Esophagus muscularis mucosa (tissue), 4 donors: ENCODE data around the gene TPM4. TPM values are rescaled to one million over a fixed set of nuclear protein-coding genes. Genes with fewer than 3 reads are reported as not detected.
"Not testable (repeated sequence)": the region's sequence is repeated elsewhere in the genome, so short reads cannot be mapped to it uniquely, and the experiment has no call there.

Experiments
- DNase-seq: peaks from one replicate; pipeline ENCODE4 v3.0.0-alpha.2; 2017; ENCODE audit errors: extremely low spot score
- H3K27ac ChIP-seq, 4 donors: fragments of 200-600 bp; sonication (generic); replicated peaks in 1 of 4; 1 replicate in 3 of 4; 2 replicates in 1 of 4; pipeline ENCODE4 v1.5.1; 2016 to 2019; ENCODE audit warnings: mild to moderate bottlenecking in 1 of 4
- H3K27me3 ChIP-seq, 4 donors: fragments of 200-600 bp; sonication (generic); one replicate each; pipeline versions ENCODE4 v1.5.1 to v1.6.0; 2016 to 2019
- H3K36me3 ChIP-seq, 4 donors: fragments of 200-600 bp; sonication (generic); one replicate each; pipeline ENCODE4 v1.5.1; 2016 to 2019
- H3K4me1 ChIP-seq, 4 donors: fragments of 200-600 bp; sonication (generic); one replicate each; pipeline ENCODE4 v1.5.1; 2016 to 2019
- H3K4me3 ChIP-seq, 4 donors: fragments of 200-600 bp; sonication (generic); 1 replicate in 2 of 4; 2 replicates in 2 of 4; pipeline ENCODE4 v1.5.1; 2016 to 2019; ENCODE audit warnings: mild to moderate bottlenecking in 4 of 4, moderate library complexity in 1 of 4
- H3K9me3 ChIP-seq, 4 donors: fragments of 200-600 bp; sonication (generic); 1 replicate in 3 of 4; 2 replicates in 1 of 4; pipeline ENCODE4 v1.5.1; 2016 to 2019
- EP300 ChIP-seq: sonication (generic); formaldehyde crosslinking; IDR thresholded peaks from one replicate; pipeline ENCODE4 v1.6.1; 2017; ENCODE audit warnings: antibody characterized with exemption
- POLR2A ChIP-seq: fragments of 450-650 bp; IDR thresholded peaks from one replicate; pipeline ENCODE4 v1.6.1; 2017; ENCODE audit warnings: antibody characterized with exemption, moderate library complexity, mild to moderate bottlenecking, low read depth
- POLR2AphosphoS5 ChIP-seq, 2 donors: sonication (generic); formaldehyde crosslinking; IDR thresholded peaks; one replicate each; pipeline ENCODE4 v1.6.1; 2017; ENCODE audit warnings: antibody characterized with exemption in 2 of 2
- WGBS: methylation state at CpG from one replicate; pipeline ENCODE4 v1.1.5; 2018; 5-methylcytosine and 5-hydroxymethylcytosine counted together
- intact Hi-C: fragments of 100-400 bp; cut with DNase I; formaldehyde crosslinking; loops from one replicate; pipeline ENCODE4 v1.15.1; 2023
- total RNA-seq, 4 donors: library from RNA; depleted of rRNA; stranded (reverse); fragments of >200 nt; gene quantifications; one replicate each; pipeline versions ENCODE4 v1.1.0 to v1.2.1, GENCODE V29; 2016
- TF ChIP-seq, protein P1 (sequence below), 3 experiments: fragments of 200-600 bp in 2 of 3; fragments of 450-650 bp in 1 of 3; sonication (generic) in 2 of 3; IDR thresholded peaks; one replicate each; pipeline ENCODE4 v1.5.1; 2017 to 2019; ENCODE audit warnings: antibody characterized with exemption in 3 of 3, mild to moderate bottlenecking in 2 of 3, moderate library complexity in 1 of 3

Gene TPM4
- total RNA-seq, 4 donors from 2014 or later: 378 to 445 (median 414) TPM

DNA sequence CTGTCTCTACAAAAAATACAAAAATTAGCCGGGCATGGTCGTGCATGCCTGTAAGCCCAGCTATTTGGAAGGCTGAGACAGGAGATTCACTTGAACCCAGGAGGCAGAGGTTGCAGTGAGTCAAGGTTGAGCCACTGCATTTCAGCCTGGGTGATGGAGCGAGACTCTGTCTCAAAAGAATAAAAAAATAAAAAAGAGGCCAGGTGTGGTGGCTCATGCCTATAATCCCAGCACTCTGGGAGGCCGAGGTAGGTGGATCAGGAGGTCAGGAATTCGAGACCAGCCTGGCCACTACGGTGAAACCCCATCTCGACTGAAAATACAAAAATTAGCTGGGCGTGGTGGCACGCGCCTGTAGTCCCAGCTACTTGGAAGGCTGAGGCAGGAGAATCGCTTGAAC is 11.1 kb downstream of the TPM4 start:
- H3K27me3 ChIP-seq, DNase-seq, H3K4me3 ChIP-seq, intact Hi-C loops, H3K9me3 ChIP-seq: not testable (repeated sequence)
- peaks cover 46 to 92% (median 85%) of the 10 kb centered on the region in 4 donors for H3K4me1 ChIP-seq
- peaks cover 91 to 100% (median 100%) of the 10 kb centered on the region in 4 donors for H3K36me3 ChIP-seq
- TF ChIP-seq POLR2AphosphoS5 (IDR thresholded peaks at IDR 0.05): peak in 1 of 2 donors; percentile 13
- H3K27ac ChIP-seq: peak overlapping the region; percentile 97 to 100 (median 100)
- 69% methylated on average over 11 of the region's 11 CpGs for WGBS

DNA sequence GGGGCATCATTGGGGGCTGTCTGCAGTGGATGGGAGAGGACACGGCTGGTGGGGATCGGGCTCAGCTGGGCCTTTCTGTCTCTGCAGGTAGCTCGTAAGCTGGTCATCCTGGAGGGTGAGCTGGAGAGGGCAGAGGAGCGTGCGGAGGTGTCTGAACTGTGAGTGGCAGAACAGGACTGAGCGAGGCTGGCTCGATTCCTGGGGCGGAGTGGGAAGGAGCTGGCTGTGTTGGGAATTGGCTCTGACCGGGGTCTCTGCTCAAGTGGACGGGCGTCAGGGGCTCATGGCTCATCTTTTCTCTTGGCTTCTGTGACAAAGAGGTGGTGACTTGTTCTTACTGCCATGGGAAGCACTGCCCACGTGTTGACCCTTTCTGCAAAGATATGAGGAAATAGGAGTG is 11.6 kb downstream of the TPM4 start:
- Histone ChIP-seq H3K4me3 (no peak overlapping the region), H3K4me1 (peaks cover 42 to 92% (median 84%) of the 10 kb centered on the region in 4 donors), H3K36me3 (peaks cover 91 to 100% (median 100%) of the 10 kb centered on the region in 4 donors), H3K9me3 (no peaks in the 10 kb centered on the region), H3K27me3 (no peaks in the 10 kb centered on the region), H3K27ac (peak overlapping the region; percentile 97 to 100 (median 100))
- peak; percentile 91 for DNase-seq
- WGBS: 62% methylated on average over 12 of the region's 12 CpGs
- intact Hi-C loops: no loop called here
- TF ChIP-seq POLR2AphosphoS5 (IDR thresholded peaks at IDR 0.05) (peak in 1 of 2 donors; percentile 3), POLR2A (no peak), EP300 (no peak)
- TF ChIP-seq, protein P1, sequence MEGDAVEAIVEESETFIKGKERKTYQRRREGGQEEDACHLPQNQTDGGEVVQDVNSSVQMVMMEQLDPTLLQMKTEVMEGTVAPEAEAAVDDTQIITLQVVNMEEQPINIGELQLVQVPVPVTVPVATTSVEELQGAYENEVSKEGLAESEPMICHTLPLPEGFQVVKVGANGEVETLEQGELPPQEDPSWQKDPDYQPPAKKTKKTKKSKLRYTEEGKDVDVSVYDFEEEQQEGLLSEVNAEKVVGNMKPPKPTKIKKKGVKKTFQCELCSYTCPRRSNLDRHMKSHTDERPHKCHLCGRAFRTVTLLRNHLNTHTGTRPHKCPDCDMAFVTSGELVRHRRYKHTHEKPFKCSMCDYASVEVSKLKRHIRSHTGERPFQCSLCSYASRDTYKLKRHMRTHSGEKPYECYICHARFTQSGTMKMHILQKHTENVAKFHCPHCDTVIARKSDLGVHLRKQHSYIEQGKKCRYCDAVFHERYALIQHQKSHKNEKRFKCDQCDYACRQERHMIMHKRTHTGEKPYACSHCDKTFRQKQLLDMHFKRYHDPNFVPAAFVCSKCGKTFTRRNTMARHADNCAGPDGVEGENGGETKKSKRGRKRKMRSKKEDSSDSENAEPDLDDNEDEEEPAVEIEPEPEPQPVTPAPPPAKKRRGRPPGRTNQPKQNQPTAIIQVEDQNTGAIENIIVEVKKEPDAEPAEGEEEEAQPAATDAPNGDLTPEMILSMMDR (IDR thresholded peaks at IDR 0.05): no peak

DNA sequence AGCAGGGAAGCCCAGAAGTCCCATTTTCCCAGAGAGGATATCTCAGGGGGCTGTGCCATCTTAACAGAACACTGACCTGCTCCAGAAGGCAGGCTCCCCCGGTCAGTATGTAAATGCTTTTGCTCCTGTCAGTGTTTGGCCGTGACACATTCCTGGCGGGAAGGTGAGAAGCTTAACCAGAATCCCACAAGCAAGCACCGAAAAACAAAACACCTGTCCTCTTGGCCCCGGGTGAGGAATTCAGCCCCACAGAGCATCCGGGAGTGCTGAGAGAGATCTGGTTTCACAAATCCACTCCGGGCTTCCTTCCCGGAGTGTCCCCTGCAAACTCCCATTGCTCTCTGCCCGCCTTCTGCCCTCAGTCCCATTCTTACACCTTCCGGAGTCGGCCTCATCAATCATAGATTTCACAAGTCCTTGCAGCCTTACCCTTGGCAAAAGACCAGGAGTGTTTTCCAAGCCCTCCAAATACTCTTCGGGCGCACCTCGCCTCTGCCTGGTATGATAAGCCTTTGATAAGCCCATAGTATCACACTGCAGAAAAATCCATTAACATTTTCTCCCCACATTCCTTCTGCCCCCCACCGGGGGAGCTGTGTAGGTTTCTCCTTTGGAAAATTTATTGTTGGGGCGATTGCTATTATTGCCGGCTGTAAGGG is 12.2 kb downstream of the TPM4 start:
- DNase-seq: peak; percentile 85
- H3K27ac ChIP-seq: peak overlapping the region; percentile 97 to 100 (median 100)
- H3K36me3 ChIP-seq: peaks cover 91 to 100% (median 100%) of the 10 kb centered on the region in 4 donors
- H3K9me3 ChIP-seq: no peaks in the 10 kb centered on the region
- H3K4me1 ChIP-seq: peaks cover 37 to 91% (median 83%) of the 10 kb centered on the region in 4 donors
- TF ChIP-seq POLR2AphosphoS5 (IDR thresholded peaks at IDR 0.05): peak; percentile 41 to 68
- TF ChIP-seq, protein P1 (IDR thresholded peaks at IDR 0.05): peak in 1 of 3 experiments; percentile 4
- no peak for TF ChIP-seq EP300
- H3K4me3 ChIP-seq: no peak overlapping the region
- intact Hi-C loops: no loop called here
- H3K27me3 ChIP-seq: no peaks in the 10 kb centered on the region
- 46% methylated on average over 17 of the region's 17 CpGs for WGBS

DNA sequence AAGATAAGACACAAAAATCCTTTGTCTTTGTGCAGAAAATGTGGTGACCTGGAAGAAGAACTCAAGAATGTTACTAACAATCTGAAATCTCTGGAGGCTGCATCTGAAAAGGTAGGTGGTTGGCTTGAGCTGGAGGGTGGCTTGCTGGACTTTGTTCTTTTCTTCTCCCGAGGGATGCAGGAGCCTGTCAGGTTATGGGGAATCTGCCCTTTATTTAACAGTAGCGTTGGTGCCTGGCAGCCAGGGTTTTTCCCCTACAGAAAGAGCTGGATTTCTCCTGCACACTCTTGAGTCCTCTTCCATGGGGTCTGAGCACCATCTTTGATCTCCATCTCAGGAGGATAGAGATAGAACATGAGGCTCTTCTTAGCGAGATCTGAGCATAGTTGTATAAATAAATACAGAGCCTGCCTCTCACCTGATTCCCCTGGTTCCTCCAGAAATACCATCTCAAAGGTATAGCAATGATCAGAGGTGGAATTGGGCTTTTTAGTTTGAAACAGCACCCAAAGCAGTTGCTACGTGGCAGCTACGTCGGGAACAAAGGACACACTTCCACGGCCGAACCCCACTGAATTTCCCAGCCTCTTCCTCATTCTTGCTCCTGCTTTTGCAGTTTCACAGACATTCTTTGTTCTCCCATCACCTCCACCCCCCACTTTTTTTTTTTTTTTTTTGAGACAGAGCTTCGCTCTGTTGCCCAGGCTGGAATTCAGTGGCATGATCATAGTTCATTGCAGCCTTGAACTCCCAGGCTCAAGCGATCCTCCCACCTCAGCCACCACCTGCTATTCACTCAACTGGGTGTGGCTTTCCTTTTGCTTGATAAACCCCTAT is 12.9 kb downstream of the TPM4 start:
- intact Hi-C loops: no loop called here
- Histone ChIP-seq H3K9me3 (no peaks in the 10 kb centered on the region), H3K27me3 (no peaks in the 10 kb centered on the region), H3K36me3 (peaks cover 91 to 100% (median 100%) of the 10 kb centered on the region in 4 donors), H3K4me3 (no peak overlapping the region), H3K27ac (peak overlapping the region; percentile 97 to 100 (median 100)), H3K4me1 (peaks cover 29 to 90% (median 83%) of the 10 kb centered on the region in 4 donors)
- 45% methylated on average over 10 of the region's 10 CpGs for WGBS
- DNase-seq: peak; percentile 50
- TF ChIP-seq POLR2AphosphoS5 (IDR thresholded peaks at IDR 0.05) (peak in 1 of 2 donors; percentile 2), POLR2A (no peak)

DNA sequence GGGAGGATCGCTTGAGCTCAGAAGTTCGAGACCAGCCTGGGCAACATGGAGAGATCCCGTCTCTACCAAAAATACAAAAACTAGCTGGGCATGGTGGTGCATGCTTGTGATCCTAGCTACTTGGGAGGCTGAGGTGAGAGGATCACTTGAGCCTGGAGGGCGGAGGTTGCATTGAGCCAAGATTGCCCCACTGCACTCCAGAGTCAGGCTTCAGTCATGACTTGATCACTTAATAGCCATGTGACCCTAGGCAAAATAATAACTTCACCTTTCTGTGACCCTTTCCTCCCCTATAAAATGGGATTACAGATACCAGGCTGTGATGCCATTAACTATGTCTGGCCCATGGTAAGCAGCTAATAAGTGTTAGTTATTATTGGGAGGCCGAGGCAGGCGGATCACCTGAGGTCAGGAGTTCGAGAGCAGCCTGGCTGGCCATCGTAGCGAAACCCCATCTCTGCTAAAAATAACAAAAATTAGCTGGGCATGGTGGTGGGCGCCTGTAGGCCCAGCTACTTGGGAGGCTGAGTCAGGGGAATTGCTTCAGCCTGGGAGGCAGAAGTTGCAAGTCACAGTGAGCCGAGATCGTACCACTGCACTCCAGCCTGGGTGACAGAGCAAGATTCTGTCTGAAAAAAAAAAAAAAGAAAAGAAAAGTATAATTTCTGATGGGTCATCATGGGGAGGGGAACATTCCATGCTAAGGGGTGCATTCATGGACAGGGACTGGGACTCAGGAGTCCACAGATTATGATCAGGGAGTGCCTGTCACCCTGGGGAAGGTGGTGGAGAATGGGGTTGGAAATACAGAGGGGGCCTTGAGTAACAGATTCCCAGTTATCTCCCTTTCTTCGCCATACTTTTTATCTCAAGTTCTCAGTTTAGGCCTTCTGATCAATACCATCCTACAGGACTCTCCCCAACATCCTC is 15.5 kb downstream of the TPM4 start:
- no peaks in the 10 kb centered on the region for H3K9me3 ChIP-seq
- intact Hi-C loops: no loop called here
- TF ChIP-seq POLR2AphosphoS5 (IDR thresholded peaks at IDR 0.05): peak in 1 of 2 donors; percentile 25
- TF ChIP-seq EP300: no peak
- TF ChIP-seq, protein P1 (IDR thresholded peaks at IDR 0.05): no peak
- TF ChIP-seq POLR2A: no peak
- no peaks in the 10 kb centered on the region for H3K27me3 ChIP-seq
- peaks cover 14 to 88% (median 83%) of the 10 kb centered on the region in 4 donors for H3K4me1 ChIP-seq
- H3K36me3 ChIP-seq: peaks cover 90 to 100% (median 99%) of the 10 kb centered on the region in 4 donors
- no peak for DNase-seq
- WGBS: 89% methylated on average over 13 of the region's 13 CpGs
- H3K27ac ChIP-seq: peak overlapping the region; percentile 97 to 100 (median 100)
- H3K4me3 ChIP-seq: no peak overlapping the region
